CD4-positive, alpha-beta T cell treated with Interleukin-4 for 1 hour (primary cell): ENCODE data around the gene SNX6.
"Not testable (repeated sequence)": the region's sequence is repeated elsewhere in the genome, so short reads cannot be mapped to it uniquely, and the experiment has no call there.

Experiments
- DNase-seq, 2 donors: peaks; one replicate each; pipeline ENCODE4 v3.0.0-alpha.2; 2020 to 2022

The SNX6 gene

DNA sequence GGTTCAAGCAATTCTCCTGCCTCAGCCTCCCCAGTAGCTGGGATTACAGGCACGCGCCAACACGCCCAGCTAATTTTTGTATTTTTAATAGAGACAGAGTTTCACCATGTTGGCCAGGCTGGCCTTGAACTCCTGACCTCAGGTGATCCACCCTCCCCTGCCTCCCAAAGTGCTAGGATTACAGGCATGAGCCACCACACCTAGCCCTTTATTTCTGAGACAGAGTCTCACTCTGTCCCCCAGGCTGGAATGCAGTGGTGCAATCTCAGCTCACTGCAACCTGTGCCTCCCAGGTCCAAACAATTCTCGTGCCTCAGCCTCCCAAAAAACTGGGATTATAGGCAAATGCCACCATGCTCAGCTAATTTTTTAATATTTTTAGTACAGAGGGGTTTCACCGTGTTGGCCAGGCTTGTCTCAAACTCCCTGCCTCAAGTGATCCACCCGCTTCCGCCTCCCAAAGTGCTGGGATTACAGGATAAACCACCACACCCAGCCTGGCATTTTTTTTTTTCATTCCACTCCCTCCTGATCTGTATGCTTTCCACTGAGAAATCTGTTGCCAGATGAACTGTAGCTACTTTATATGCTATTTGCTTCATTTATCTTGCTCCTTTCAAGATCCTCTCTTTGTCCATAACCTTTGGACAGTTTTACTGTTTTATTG is 109.5 kb downstream of the SNX6 start:
- DNase-seq = not testable (repeated sequence)
